GM23248 (cell line): ENCODE data around the gene CDH16. TPM values are rescaled to one million over a fixed set of nuclear protein-coding genes. Genes with fewer than 3 reads are reported as not detected.

Source experiments
- DNase-seq: peaks from one replicate; pipeline ENCODE4 v3.0.0-alpha.2; 2015
- H2AFZ ChIP-seq: fragments of 200-600 bp; sonication (generic); 2 replicates; pipeline ENCODE4 v1.6.1; 2016; ENCODE audit warnings: antibody characterized with exemption
- H3F3A ChIP-seq: fragments of 200-600 bp; sonication (generic); 2 replicates; pipeline ENCODE4 v1.6.1; 2016; ENCODE audit warnings: mild to moderate bottlenecking, antibody characterized with exemption, mixed run types; ENCODE audit not compliant: insufficient read depth
- H3K27ac ChIP-seq: fragments of 200-600 bp; sonication (generic); 2 replicates; pipeline ENCODE4 v1.5.1; 2016; ENCODE audit warnings: mild to moderate bottlenecking
- H3K27me3 ChIP-seq: fragments of 200-600 bp; sonication (generic); replicated peaks from 2 replicates; pipeline ENCODE4 v1.6.1; 2016; ENCODE audit warnings: mild to moderate bottlenecking; ENCODE audit not compliant: insufficient read depth
- H3K36me3 ChIP-seq: fragments of 200-600 bp; sonication (generic); 2 replicates; pipeline ENCODE4 v1.6.1; 2016; ENCODE audit warnings: low read depth, mild to moderate bottlenecking
- H3K4me1 ChIP-seq: fragments of 200-600 bp; sonication (generic); 2 replicates; pipeline ENCODE4 v1.6.1; 2016; ENCODE audit warnings: mild to moderate bottlenecking; ENCODE audit not compliant: insufficient read depth
- H3K4me2 ChIP-seq: fragments of 200-600 bp; sonication (generic); one replicate; pipeline ENCODE4 v1.6.1; 2016; ENCODE audit warnings: mild to moderate bottlenecking; ENCODE audit not compliant: unreplicated experiment
- H3K4me3 ChIP-seq: fragments of 200-600 bp; sonication (generic); 2 replicates; pipeline ENCODE4 v1.5.1; 2016; ENCODE audit warnings: mild to moderate bottlenecking
- H3K79me2 ChIP-seq: fragments of 200-600 bp; sonication (generic); 2 replicates; pipeline ENCODE4 v1.6.1; 2016; ENCODE audit warnings: mild to moderate bottlenecking; ENCODE audit not compliant: insufficient read depth
- H3K9ac ChIP-seq: fragments of 200-600 bp; sonication (generic); 2 replicates; pipeline ENCODE4 v1.6.1; 2016; ENCODE audit warnings: mild to moderate bottlenecking
- H3K9me2 ChIP-seq: fragments of 200-600 bp; sonication (generic); 2 replicates; pipeline ENCODE4 v1.6.1; 2016; ENCODE audit warnings: mixed run types, mild to moderate bottlenecking, moderate library complexity; ENCODE audit not compliant: insufficient read depth
- H3K9me3 ChIP-seq: fragments of 200-600 bp; sonication (generic); one replicate; pipeline ENCODE4 v1.6.1; 2017; ENCODE audit warnings: low read depth
- H4K20me1 ChIP-seq: fragments of 200-600 bp; sonication (generic); 2 replicates; pipeline ENCODE4 v1.6.0; 2016; ENCODE audit not compliant: insufficient read depth
- EZH2 ChIP-seq: fragments of 200-600 bp; sonication (generic); IDR thresholded peaks from 2 replicates; pipeline ENCODE4 v1.6.1; 2018; ENCODE audit warnings: antibody characterized with exemption, mild to moderate bottlenecking; ENCODE audit not compliant: insufficient read depth, poor library complexity, severe bottlenecking
- EZH2phosphoT487 ChIP-seq: fragments of 200-600 bp; sonication (generic); IDR thresholded peaks from 2 replicates; pipeline ENCODE4 v1.6.1; 2018; ENCODE audit warnings: antibody characterized with exemption, moderate library complexity, mild to moderate bottlenecking, low read depth; ENCODE audit not compliant: insufficient read depth
- WGBS, 2 experiments: methylation state at CpG; one replicate each; pipeline ENCODE4 v1.1.6; 2015 to 2017; ENCODE audit warnings: low lambda C conversion rate in 2 of 2, low coverage in 1 of 2; ENCODE audit errors: missing lambda C conversion rate in 2 of 2; 5-methylcytosine and 5-hydroxymethylcytosine counted together
- in situ Hi-C: fragments of 300-500 bp; cut with MboI; formaldehyde crosslinking; loops from 2 replicates; pipeline ENCODE4 v1.15.0; 2020
- polyA plus RNA-seq: library from polyadenylated mRNA; unstranded; fragments of >200 nt; fragmentation: Nextera tagmentation; extraction: Ambion mirVana; gene quantifications from 2 replicates; pipeline ENCODE4 v1.2.1, GENCODE V29; 2016
- total RNA-seq: library from RNA; depleted of rRNA; stranded (reverse); fragments of >200 nt; shearing (Covaris generic); gene quantifications from 2 replicates; pipeline ENCODE4 v1.2.3, GENCODE V29; 2014

The CDH16 gene
- total and polyA plus RNA-seq, 2 experiments from 2014 or later, result not detected

GRCh38 chr16:66891797-66892196, 26.9 kb downstream of the CDH16 start:
- H3K4me1 ChIP-seq, result peaks cover 7% of the 10 kb centered on the region; the same call in 1 of the 2 replicates
- TF ChIP-seq EZH2phosphoT487, result no peak
- no peak for TF ChIP-seq EZH2
- no peak overlapping the region for H3K4me2 ChIP-seq
- no peaks in the 10 kb centered on the region for H3K27me3 ChIP-seq
- H3K27ac ChIP-seq, result no peak overlapping the region
- no peaks in the 10 kb centered on the region for H3K9me3 ChIP-seq
- in situ Hi-C loops, result no loop called here
- H2AFZ ChIP-seq, result no peak overlapping the region
- 90 to 93% methylated on average over 6 of the region's 6 CpGs for WGBS, 2 experiments
- peaks cover 8% of the 10 kb centered on the region; the same call in 1 of the 2 replicates for H3F3A ChIP-seq
- peaks cover 8% of the 10 kb centered on the region; the same call in 1 of the 2 replicates for H3K79me2 ChIP-seq
- no peak for DNase-seq
- H4K20me1 ChIP-seq, result no peaks in the 10 kb centered on the region
- no peak overlapping the region for H3K4me3 ChIP-seq
- no peaks in the 10 kb centered on the region for H3K36me3 ChIP-seq
- no peaks in the 10 kb centered on the region for H3K9me2 ChIP-seq
- no peak overlapping the region for H3K9ac ChIP-seq

- Histone ChIP-seq H2AFZ (no peak overlapping the region), H3K27me3 (no peaks in the 10 kb centered on the region), H3K79me2 (peaks cover 8% of the 10 kb centered on the region; the same call in 1 of the 2 replicates), H3K9me2 (no peaks in the 10 kb centered on the region), H4K20me1 (no peaks in the 10 kb centered on the region), H3K9ac (no peak overlapping the region), H3K4me2 (no peak overlapping the region), H3K4me1 (peaks cover 11% of the 10 kb centered on the region), H3K9me3 (no peaks in the 10 kb centered on the region), H3K4me3 (no peak overlapping the region), H3F3A (peaks cover 12% of the 10 kb centered on the region; the same call in 1 of the 2 replicates), H3K27ac (no peak overlapping the region), H3K36me3 (no peaks in the 10 kb centered on the region)
- in situ Hi-C loops, result no loop called here
- no peak for DNase-seq
- 83 to 87% methylated on average over 4 of the region's 4 CpGs for WGBS, 2 experiments
- no peak for TF ChIP-seq EZH2phosphoT487
- TF ChIP-seq EZH2, result no peak
Observed at GRCh38 chr16:66891360-66891759, 27.3 kb downstream of the CDH16 start.

GRCh38 chr16:66890799-66891198, 27.9 kb downstream of the CDH16 start:
- DNase-seq, result no peak
- no peaks in the 10 kb centered on the region for H3K9me2 ChIP-seq
- 96 to 97% methylated on average over 2 of the region's 2 CpGs for WGBS, 2 experiments

GRCh38 chr16:66889622-66890021, 29.1 kb downstream of the CDH16 start:
- Histone ChIP-seq H3K9me3 (no peaks in the 10 kb centered on the region), H3K4me1 (peaks cover 16% of the 10 kb centered on the region), H4K20me1 (no peaks in the 10 kb centered on the region), H2AFZ (no peak overlapping the region), H3K27ac (no peak overlapping the region), H3K9ac (no peak overlapping the region), H3K4me2 (no peak overlapping the region), H3F3A (peaks cover 18% of the 10 kb centered on the region), H3K9me2 (no peaks in the 10 kb centered on the region), H3K36me3 (no peaks in the 10 kb centered on the region), H3K4me3 (no peak overlapping the region), H3K79me2 (peaks cover 8% of the 10 kb centered on the region; the same call in 1 of the 2 replicates), H3K27me3 (no peaks in the 10 kb centered on the region)
- in situ Hi-C loops, result no loop called here
- 57 to 75% methylated on average over 2 to 4 of the region's 4 CpGs for WGBS, 2 experiments
- TF ChIP-seq EZH2, result no peak
- no peak for DNase-seq

More at GRCh38 chr16:66890799-66891198, 27.9 kb downstream of the CDH16 start:
- H3K4me3 ChIP-seq, result no peak overlapping the region
- no peaks in the 10 kb centered on the region for H3K9me3 ChIP-seq
- in situ Hi-C loops, result no loop called here
- no peaks in the 10 kb centered on the region for H3K36me3 ChIP-seq
- TF ChIP-seq EZH2phosphoT487, result no peak
- TF ChIP-seq EZH2, result no peak
- peaks cover 16% of the 10 kb centered on the region for H3F3A ChIP-seq
- peaks cover 8% of the 10 kb centered on the region; the same call in 1 of the 2 replicates for H3K79me2 ChIP-seq
- no peaks in the 10 kb centered on the region for H3K27me3 ChIP-seq
- no peak overlapping the region for H3K27ac ChIP-seq
- no peak overlapping the region for H2AFZ ChIP-seq
- H3K4me1 ChIP-seq, result peaks cover 16% of the 10 kb centered on the region
- H3K4me2 ChIP-seq, result no peak overlapping the region
- no peaks in the 10 kb centered on the region for H4K20me1 ChIP-seq
- no peak overlapping the region for H3K9ac ChIP-seq
